HepG2 (cell line): ENCODE results near the gene TRIM2. TPM values are rescaled to one million over a fixed set of nuclear protein-coding genes. Genes with fewer than 3 reads are reported as not detected.
A peak's percentile ranks its signal among the peaks of the same experiment; 100 is the strongest.

ENCODE experiments used
- ATAC-seq: fragments of 200-7000 bp; cut with Tn5 transposase; 3 replicates; pipeline ENCODE4 v1.9.1; 2020; ENCODE audit warnings: mild to moderate bottlenecking, moderate library complexity
- BruUV-seq: library from RNA; stranded (reverse); fragments of 400-500 nt; replicated peaks from 2 replicates; lab custom pipeline; 2021; lab: Mats Ljungman, UMichigan
- CTCF ChIA-PET: fragments of 300-600 bp; formaldehyde crosslinking; extraction: SDS; loops from one replicate; lab custom pipeline; 2021; ENCODE audit warnings: low total read pairs, inconsistent platforms, low intra/inter-chr PET ratio; lab: Yijun Ruan, JAX
- POLR2A ChIA-PET: fragments of 350-600 bp; sonication (Branson Sonifier 250); formaldehyde crosslinking; loops from one replicate; lab custom pipeline; 2020; ENCODE audit warnings: antibody characterized with exemption, inconsistent platforms; lab: Yijun Ruan, JAX
- DNase-seq: peaks from one replicate; pipeline ENCODE4 v3.0.0-alpha.2; 2015; ENCODE audit warnings: low spot score
- FAIRE-seq: peaks from 3 replicates; lab custom pipeline; 2011; peaks lifted over from hg19 to GRCh38; lab: Jason Lieb, UNC
- H2AFZ ChIP-seq: one replicate; pipeline ENCODE4 v1.6.1; 2011; ENCODE audit warnings: low read length, inconsistent platforms
- H3K27ac ChIP-seq: fragments of 300-600 bp; 3 replicates; pipeline ENCODE4 v1.8.0; 2011; ENCODE audit warnings: mixed run types, mild to moderate bottlenecking, mixed read lengths, low read length, inconsistent platforms; ENCODE audit not compliant: insufficient read depth; ENCODE audit errors: extremely low read length
- H3K27me3 ChIP-seq, 2 experiments: fragments of 200-600 bp in 1 of 2; 2 replicates in 1 of 2; 3 replicates in 1 of 2; pipeline versions ENCODE4 v1.6.0 to v1.8.0; 2011; ENCODE audit warnings: low read length in 2 of 2, mild to moderate bottlenecking in 2 of 2, moderate library complexity in 2 of 2, inconsistent platforms in 1 of 2; ENCODE audit not compliant: insufficient read depth in 2 of 2, control insufficient read depth in 1 of 2
- H3K36me3 ChIP-seq, 2 experiments: fragments of 200-600 bp in 1 of 2; replicated peaks in 1 of 2; 2 replicates in 1 of 2; 3 replicates in 1 of 2; pipeline versions ENCODE4 v1.5.1 to v1.8.0; 2011; ENCODE audit warnings: low read length in 2 of 2, inconsistent platforms in 1 of 2; ENCODE audit not compliant: insufficient read depth in 2 of 2, control insufficient read depth in 1 of 2
- H3K4me1 ChIP-seq: 2 replicates; pipeline ENCODE4 v1.5.1; 2012; ENCODE audit warnings: low read length, inconsistent platforms; ENCODE audit not compliant: insufficient read depth
- H3K4me2 ChIP-seq: 2 replicates; pipeline ENCODE4 v1.6.0; 2011; ENCODE audit warnings: low read depth, low read length, inconsistent platforms
- H3K4me3 ChIP-seq, 3 experiments: fragments of 200-600 bp in 1 of 3; sonication (generic), shearing (Covaris generic) in 1 of 3; replicated peaks in 1 of 3; 2 replicates each; pipeline ENCODE4 v1.5.1; 2011 to 2016; ENCODE audit warnings: low read length in 3 of 3, inconsistent platforms in 2 of 3, low read depth in 2 of 3, mild to moderate bottlenecking in 2 of 3, control low read depth in 1 of 3, mixed read lengths in 1 of 3; ENCODE audit not compliant: insufficient read depth in 1 of 3
- H3K79me2 ChIP-seq: one replicate; pipeline ENCODE4 v1.6.1; 2011; ENCODE audit warnings: low read length, inconsistent platforms; ENCODE audit not compliant: insufficient read depth
- H3K9ac ChIP-seq: 2 replicates; pipeline ENCODE4 v1.6.0; 2011; ENCODE audit warnings: mild to moderate bottlenecking, low read depth, low read length, inconsistent platforms; ENCODE audit not compliant: insufficient read depth
- H3K9me3 ChIP-seq: 2 replicates; pipeline ENCODE4 v1.5.1; 2012; ENCODE audit warnings: mild to moderate bottlenecking, low read length
- H4K20me1 ChIP-seq: 2 replicates; pipeline ENCODE4 v1.6.0; 2011; ENCODE audit warnings: inconsistent platforms, mild to moderate bottlenecking, low read length, moderate library complexity; ENCODE audit not compliant: insufficient read depth
- CHD4 ChIP-seq: fragments of 200-600 bp; sonication (generic); IDR thresholded peaks from 2 replicates; pipeline ENCODE4 v1.7.0; 2017; ENCODE audit warnings: mild to moderate bottlenecking, low read length, borderline replicate concordance
- PAX8 ChIP-seq: sonication (generic); formaldehyde crosslinking; IDR thresholded peaks from 2 replicates; pipeline ENCODE4 v1.8.0; 2022; ENCODE audit warnings: mild to moderate bottlenecking, missing genetic modification reagents, borderline replicate concordance
- STAG1 ChIP-seq: sonication (generic); formaldehyde crosslinking; IDR thresholded peaks from 2 replicates; pipeline ENCODE4 v1.4.0; 2020; ENCODE audit warnings: missing genetic modification reagents
- ZNF660 ChIP-seq: sonication (generic); formaldehyde crosslinking; IDR thresholded peaks from 2 replicates; pipeline ENCODE4 v1.5.1; 2020; ENCODE audit warnings: mild to moderate bottlenecking, low read depth, missing genetic modification reagents, borderline replicate concordance
- ZNF7 ChIP-seq: IDR thresholded peaks from 2 replicates; pipeline ENCODE4 v1.6.1; 2016; ENCODE audit warnings: missing biosample characterization, missing genetic modification reagents
- ZNF768 ChIP-seq: sonication (generic); formaldehyde crosslinking; IDR thresholded peaks from 2 replicates; pipeline ENCODE4 v1.4.0; 2020; ENCODE audit warnings: missing genetic modification reagents
- WGBS: methylation state at CpG from one replicate; pipeline ENCODE4 v1.1.6; 2017; ENCODE audit warnings: low lambda C conversion rate; 5-methylcytosine and 5-hydroxymethylcytosine counted together
- in situ Hi-C: cut with HindIII; loops from 2 replicates; pipeline ENCODE4 v1.10.0; 2017; ENCODE audit warnings: low pct_unique_long_range_greater_than_20kb; ENCODE audit not compliant: extremely low pct_ligation_motif_present
- intact Hi-C: fragments of 100-400 bp; cut with micrococcal nuclease; formaldehyde crosslinking; loops from one replicate; pipeline ENCODE4 v1.10.0; 2022; ENCODE audit not compliant: unreplicated experiment
- polyA plus RNA-seq, 8 experiments: library from polyadenylated mRNA; depleted of rRNA in 3 of 8; stranded (reverse) in 7 of 8; unstranded in 1 of 8; fragments of >200 nt; fragmentation: Illumina TruSeq in 4 of 8; extraction: Trizol in 4 of 8; gene quantifications; 2 replicates each; pipeline versions ENCODE4 v1.2.1 to v1.2.3, GENCODE V29; 2011 to 2016; ENCODE audit warnings: low read depth in 4 of 8, missing spikeins in 1 of 8, mixed read lengths in 1 of 8; ENCODE audit not compliant: insufficient read depth in 1 of 8
- total RNA-seq, 5 experiments: library from RNA; depleted of rRNA; stranded (reverse); fragments of >200 nt; fragmentation: Illumina TruSeq; extraction: Trizol; gene quantifications; 2 replicates each; pipeline ENCODE4 v1.2.3, GENCODE V29; 2016; ENCODE audit warnings: low read depth in 1 of 5
- TF ChIP-seq, protein P1 (sequence below): sonication (generic); formaldehyde crosslinking; IDR thresholded peaks from 2 replicates; pipeline ENCODE4 v1.5.0; 2020; ENCODE audit warnings: missing genetic modification reagents
- TF ChIP-seq, protein P2 (sequence below): sonication (generic); formaldehyde crosslinking; IDR thresholded peaks from 2 replicates; pipeline ENCODE4 v1.4.0; 2020; ENCODE audit warnings: missing genetic modification reagents, mild to moderate bottlenecking, borderline replicate concordance

Gene TRIM2
- total and polyA plus RNA-seq, 2 of the 13 experiments (the other 11 are each of a cell fraction or from before 2014, with no cell fraction given) = 2.1 to 4.2 TPM

DNA sequence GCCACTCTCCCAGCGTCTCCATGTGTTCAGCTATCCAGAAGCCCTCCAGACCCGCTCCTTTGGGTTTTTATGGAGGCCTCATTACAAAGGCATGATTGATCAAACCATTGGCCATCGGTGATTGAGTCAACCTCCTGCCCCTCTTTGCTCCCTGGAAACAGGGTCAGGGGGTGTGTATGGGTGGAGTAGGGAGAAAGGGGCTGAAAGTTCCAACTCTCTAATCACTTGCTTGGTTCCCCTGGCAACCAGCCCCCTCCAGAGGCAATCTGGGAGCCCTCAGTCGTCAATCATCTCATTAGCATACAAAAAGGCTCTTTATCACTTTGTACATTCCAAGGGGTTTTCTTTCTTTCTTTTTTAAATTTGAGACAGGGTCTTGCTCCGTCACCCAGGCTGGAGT, 2.3 kb downstream of the TRIM2 start (continued):
- TF ChIP-seq, protein P1, sequence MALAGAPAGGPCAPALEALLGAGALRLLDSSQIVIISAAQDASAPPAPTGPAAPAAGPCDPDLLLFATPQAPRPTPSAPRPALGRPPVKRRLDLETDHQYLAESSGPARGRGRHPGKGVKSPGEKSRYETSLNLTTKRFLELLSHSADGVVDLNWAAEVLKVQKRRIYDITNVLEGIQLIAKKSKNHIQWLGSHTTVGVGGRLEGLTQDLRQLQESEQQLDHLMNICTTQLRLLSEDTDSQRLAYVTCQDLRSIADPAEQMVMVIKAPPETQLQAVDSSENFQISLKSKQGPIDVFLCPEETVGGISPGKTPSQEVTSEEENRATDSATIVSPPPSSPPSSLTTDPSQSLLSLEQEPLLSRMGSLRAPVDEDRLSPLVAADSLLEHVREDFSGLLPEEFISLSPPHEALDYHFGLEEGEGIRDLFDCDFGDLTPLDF (CRISPR knock-in tag) = no peak
- no peak for TF ChIP-seq ZNF660 (CRISPR knock-in tag)
- no peak for TF ChIP-seq STAG1 (CRISPR knock-in tag)
- TF ChIP-seq PAX8 = no peak
- TF ChIP-seq CHD4 = no peak
- TF ChIP-seq, protein P2, sequence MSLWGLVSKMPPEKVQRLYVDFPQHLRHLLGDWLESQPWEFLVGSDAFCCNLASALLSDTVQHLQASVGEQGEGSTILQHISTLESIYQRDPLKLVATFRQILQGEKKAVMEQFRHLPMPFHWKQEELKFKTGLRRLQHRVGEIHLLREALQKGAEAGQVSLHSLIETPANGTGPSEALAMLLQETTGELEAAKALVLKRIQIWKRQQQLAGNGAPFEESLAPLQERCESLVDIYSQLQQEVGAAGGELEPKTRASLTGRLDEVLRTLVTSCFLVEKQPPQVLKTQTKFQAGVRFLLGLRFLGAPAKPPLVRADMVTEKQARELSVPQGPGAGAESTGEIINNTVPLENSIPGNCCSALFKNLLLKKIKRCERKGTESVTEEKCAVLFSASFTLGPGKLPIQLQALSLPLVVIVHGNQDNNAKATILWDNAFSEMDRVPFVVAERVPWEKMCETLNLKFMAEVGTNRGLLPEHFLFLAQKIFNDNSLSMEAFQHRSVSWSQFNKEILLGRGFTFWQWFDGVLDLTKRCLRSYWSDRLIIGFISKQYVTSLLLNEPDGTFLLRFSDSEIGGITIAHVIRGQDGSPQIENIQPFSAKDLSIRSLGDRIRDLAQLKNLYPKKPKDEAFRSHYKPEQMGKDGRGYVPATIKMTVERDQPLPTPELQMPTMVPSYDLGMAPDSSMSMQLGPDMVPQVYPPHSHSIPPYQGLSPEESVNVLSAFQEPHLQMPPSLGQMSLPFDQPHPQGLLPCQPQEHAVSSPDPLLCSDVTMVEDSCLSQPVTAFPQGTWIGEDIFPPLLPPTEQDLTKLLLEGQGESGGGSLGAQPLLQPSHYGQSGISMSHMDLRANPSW (CRISPR knock-in tag) = no peak

DNA sequence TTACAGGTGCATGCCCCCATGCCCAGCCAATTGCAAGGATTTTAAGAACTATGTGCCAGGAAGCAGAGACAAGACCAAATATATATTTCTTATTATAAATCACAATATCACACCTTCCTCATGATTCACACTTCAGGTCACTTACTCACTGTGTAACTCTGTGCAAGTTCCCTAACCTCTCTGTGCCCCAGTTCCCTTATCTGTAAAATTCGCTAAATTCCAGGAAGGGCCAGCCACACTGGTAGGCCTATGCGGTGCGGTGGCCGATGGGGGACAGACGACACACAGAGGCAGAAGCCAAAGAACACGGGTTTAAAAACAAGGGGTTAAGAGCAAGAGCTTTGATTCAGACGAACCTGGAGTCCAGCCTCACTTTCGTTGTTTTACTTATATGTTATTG, 2.8 kb downstream of the TRIM2 start:
- no peak for DNase-seq
- H3K9me3 ChIP-seq = no peaks in the 10 kb centered on the region
- no peak for TF ChIP-seq ZNF7 (CRISPR knock-in tag)
- peak; percentile 40 for TF ChIP-seq ZNF768 (CRISPR knock-in tag)
- TF ChIP-seq, all 625 proteins: peak for 1
- Histone ChIP-seq H3K27ac (no peak overlapping the region), H3K9ac (no peak overlapping the region), H2AFZ (no peak overlapping the region), H3K4me2 (no peak overlapping the region), H3K79me2 (no peaks in the 10 kb centered on the region), H3K4me1 (peaks cover 44% of the 10 kb centered on the region), H3K4me3 (no peak overlapping the region), H3K36me3 (no peaks in the 10 kb centered on the region), H4K20me1 (peaks cover 3% of the 10 kb centered on the region; the same call in 1 of the 2 replicates), H3K27me3 (peaks cover 0 to 16% of the 10 kb centered on the region in 2 experiments; a peak in 2 of 5 replicates)
- ChIA-PET POLR2A (no interaction called here), CTCF (interaction anchor here (1.4 to 2.5 kb wide), 2 partner anchors 112 to 369 kb away, joined by 4 to 13 read pairs; no protein-coding TSS in a partner anchor)
- ATAC-seq = no peak
- in situ Hi-C loops (no loop called here), intact Hi-C loops (loop anchor here (1.0 to 10.0 kb wide), 3 partner anchors 111 to 435 kb away; no protein-coding TSS in a partner anchor)
- 41% methylated on average over 8 of the region's 8 CpGs for WGBS
- no TSS peak for BruUV-seq
- FAIRE-seq = no peak
